Measurements from ENCODE around the gene MLF2. TPM values are rescaled to one million over a fixed set of nuclear protein-coding genes. Genes with fewer than 3 reads are reported as not detected.
A peak's percentile ranks its signal among the peaks of the same experiment; 100 is the strongest.

MLF2 gene
- total and polyA plus RNA-seq, 8 donors = 9.3 to 296 (median 152) TPM

DNA sequence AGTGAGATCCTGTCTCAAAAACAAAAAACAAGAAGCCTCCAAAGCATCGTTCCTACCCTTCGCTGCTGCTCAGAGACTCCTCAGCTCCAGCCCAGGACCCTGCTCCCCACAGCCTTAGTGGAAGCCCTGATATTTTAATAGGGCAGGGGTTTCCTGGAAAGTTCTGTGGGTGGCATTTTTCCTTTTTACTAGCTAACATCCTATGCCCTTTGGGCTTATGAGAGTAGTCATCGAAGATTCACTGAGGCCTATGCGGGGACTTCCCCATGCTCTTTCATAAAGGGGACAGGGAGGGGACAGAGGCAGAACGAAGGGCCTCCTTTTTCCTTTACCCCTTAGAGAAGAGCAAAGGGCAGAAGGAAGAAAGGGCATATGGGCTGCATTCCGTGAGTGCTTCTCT lies 27.6 kb upstream of the MLF2 start:
- Histone ChIP-seq H3K4me1 (peaks cover 10 to 40% (median 25%) of the 10 kb centered on the region in 4 donors), H3K9me3 (no peaks in the 10 kb centered on the region), H3K27me3 (peaks cover 0 to 9% (median 0%) of the 10 kb centered on the region in 3 donors), H3K36me3 (no peaks in the 10 kb centered on the region), H3K27ac (no peak overlapping the region), H3K4me3 (no peak overlapping the region)
- intact Hi-C loops (cut with DNase I; ENCODE audit: low total_unique reads) = loop anchor here (5.0 kb wide), 1 partner anchor 43 kb away; no protein-coding TSS in a partner anchor
- DNase-seq = no peak
- TF ChIP-seq, protein P1, sequence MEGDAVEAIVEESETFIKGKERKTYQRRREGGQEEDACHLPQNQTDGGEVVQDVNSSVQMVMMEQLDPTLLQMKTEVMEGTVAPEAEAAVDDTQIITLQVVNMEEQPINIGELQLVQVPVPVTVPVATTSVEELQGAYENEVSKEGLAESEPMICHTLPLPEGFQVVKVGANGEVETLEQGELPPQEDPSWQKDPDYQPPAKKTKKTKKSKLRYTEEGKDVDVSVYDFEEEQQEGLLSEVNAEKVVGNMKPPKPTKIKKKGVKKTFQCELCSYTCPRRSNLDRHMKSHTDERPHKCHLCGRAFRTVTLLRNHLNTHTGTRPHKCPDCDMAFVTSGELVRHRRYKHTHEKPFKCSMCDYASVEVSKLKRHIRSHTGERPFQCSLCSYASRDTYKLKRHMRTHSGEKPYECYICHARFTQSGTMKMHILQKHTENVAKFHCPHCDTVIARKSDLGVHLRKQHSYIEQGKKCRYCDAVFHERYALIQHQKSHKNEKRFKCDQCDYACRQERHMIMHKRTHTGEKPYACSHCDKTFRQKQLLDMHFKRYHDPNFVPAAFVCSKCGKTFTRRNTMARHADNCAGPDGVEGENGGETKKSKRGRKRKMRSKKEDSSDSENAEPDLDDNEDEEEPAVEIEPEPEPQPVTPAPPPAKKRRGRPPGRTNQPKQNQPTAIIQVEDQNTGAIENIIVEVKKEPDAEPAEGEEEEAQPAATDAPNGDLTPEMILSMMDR (IDR thresholded peaks at IDR 0.05) = no peak
- TF ChIP-seq POLR2AphosphoS5 (IDR thresholded peaks at IDR 0.05) (no peak), EP300 (IDR thresholded peaks at IDR 0.05) (no peak), POLR2A (IDR thresholded peaks at IDR 0.05) (no peak)
- 78 to 94% (median 88%) methylated on average over 6 of the region's 6 CpGs for WGBS, 5 donors

DNA sequence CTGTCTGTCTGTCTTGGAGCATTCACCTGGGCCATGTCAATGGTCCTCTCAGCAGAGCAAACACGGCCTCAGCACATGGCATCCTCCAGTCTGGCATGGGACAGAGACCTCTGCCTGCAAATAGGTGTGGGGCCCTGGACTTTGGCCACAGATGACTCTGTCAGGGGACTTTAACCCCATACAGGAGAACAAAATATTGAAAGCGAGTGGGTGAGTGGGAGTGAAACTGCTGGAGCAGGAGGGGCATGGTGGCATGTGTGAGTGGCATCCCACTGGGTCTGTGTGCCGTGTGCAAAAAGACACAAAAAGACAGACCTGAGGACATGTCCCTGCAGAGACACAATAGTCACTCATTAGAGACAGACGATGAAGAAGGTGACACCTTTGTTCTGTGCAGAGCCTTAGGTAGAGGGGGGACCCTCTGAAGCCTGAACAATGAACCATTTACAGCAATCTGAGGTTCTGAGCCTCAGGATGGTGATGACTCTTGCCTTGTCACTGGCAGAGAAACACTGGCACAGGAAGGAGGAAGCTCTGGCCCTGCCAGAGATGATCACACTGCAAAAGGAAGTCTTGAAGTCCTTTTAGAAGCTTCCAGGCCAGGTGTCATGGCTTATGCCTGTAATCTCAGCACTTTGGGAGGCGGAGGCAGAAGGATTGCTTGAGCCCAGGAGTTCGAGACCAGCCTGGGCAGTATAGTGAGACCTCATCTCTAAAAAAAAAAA lies 26.9 kb upstream of the MLF2 start:
- 82 to 90% (median 87%) methylated on average over 6 of the region's 6 CpGs for WGBS, 5 donors
- H3K27ac ChIP-seq = peak overlapping the region in 1 of 5 donors; percentile 82

DNA sequence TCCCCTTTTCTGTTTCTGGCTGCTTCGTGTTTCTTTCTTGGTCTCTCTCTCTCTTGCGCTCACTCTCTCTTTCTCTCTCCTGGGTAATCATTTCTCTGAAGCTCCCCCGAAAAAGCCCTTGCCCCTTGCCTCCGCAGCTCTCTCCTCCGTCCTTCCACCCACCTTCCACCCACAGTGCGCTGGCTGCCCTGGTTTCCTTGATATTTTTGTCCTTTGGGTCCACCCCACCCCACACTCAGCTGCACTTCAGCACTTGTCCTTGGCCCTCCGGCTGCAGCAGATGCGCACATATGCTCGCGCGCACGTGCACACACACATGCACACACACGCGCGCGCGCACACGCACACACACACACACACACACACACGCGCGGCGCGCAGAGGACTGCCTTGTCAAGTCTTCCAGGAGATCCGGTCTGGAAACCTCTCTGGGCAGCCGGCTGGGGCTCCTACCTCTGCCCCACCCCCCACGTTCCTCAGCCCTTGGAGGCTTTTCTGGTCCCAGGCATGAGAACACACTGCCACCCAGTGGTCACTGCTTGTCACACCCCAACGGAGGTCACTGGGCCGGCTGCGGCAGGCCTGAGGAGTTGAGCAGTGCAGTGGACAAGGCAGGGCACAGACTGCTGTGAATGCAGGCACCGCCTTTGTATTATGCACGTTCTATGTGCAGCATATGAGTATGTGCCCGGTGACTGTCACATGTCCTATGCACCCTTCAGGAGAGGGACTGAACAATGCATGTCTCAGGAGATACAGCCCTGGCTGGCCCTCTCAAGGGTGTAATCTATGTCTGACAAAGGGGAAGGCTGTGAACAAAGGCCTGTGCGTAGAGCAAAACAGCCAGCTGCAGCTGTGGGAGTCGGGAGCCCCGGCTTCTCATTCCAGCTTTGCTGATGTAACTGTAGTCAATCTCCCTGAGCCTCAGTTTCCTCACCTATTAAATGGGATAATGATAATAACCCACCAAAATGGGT lies 25.9 kb upstream of the MLF2 start:
- peak overlapping the region; percentile 39 to 50 (median 42) for H3K4me3 ChIP-seq
- H3K27ac ChIP-seq = peak overlapping the region; percentile 31 to 82 (median 67)
- no peaks in the 10 kb centered on the region for H3K36me3 ChIP-seq
- intact Hi-C loops (cut with DNase I; ENCODE audit: low total_unique reads) = no loop called here
- H3K9me3 ChIP-seq = no peaks in the 10 kb centered on the region
- 3 to 5% (median 4%) methylated on average over 29 to 35 of the region's 35 CpGs for WGBS, 5 donors
- DNase-seq = peak; percentile 96 to 98
- H3K4me1 ChIP-seq = peaks cover 19 to 49% (median 40%) of the 10 kb centered on the region in 4 donors
- H3K27me3 ChIP-seq = peaks cover 0 to 18% (median 4%) of the 10 kb centered on the region in 3 donors
- TF ChIP-seq, protein P1 (IDR thresholded peaks at IDR 0.05) = peak in 6 of 7 experiments; percentile 55 to 99 (median 92)
- TF ChIP-seq POLR2A (IDR thresholded peaks at IDR 0.05) (no peak), EP300 (IDR thresholded peaks at IDR 0.05) (no peak), POLR2AphosphoS5 (IDR thresholded peaks at IDR 0.05) (peak in 2 of 3 donors; percentile 60 to 88)

More for the DNA sequence above, 26.9 kb upstream of the MLF2 start:
- H3K9me3 ChIP-seq = no peaks in the 10 kb centered on the region
- H3K36me3 ChIP-seq = no peaks in the 10 kb centered on the region
- H3K4me3 ChIP-seq = no peak overlapping the region
- no peak for DNase-seq
- intact Hi-C loops (cut with DNase I; ENCODE audit: low total_unique reads) = loop anchor here (5.0 kb wide), 1 partner anchor 43 kb away; no protein-coding TSS in a partner anchor
- TF ChIP-seq POLR2A (IDR thresholded peaks at IDR 0.05) (no peak), POLR2AphosphoS5 (IDR thresholded peaks at IDR 0.05) (no peak), EP300 (IDR thresholded peaks at IDR 0.05) (no peak)
- TF ChIP-seq, protein P1 (IDR thresholded peaks at IDR 0.05) = no peak
- peaks cover 0 to 9% (median 0%) of the 10 kb centered on the region in 3 donors for H3K27me3 ChIP-seq
- H3K4me1 ChIP-seq = peaks cover 15 to 43% (median 32%) of the 10 kb centered on the region in 4 donors

- H3K4me1 ChIP-seq = peaks cover 24 to 56% (median 47%) of the 10 kb centered on the region in 4 donors
- H3K4me3 ChIP-seq = peak overlapping the region; percentile 39 to 50 (median 42)
- peak in 1 of 2 donors; percentile 61 for DNase-seq
- 20 to 29% (median 23%) methylated on average over 14 of the region's 14 CpGs for WGBS, 5 donors
- intact Hi-C loops (cut with DNase I; ENCODE audit: low total_unique reads) = no loop called here
- no peaks in the 10 kb centered on the region for H3K36me3 ChIP-seq
- H3K27me3 ChIP-seq = peaks cover 0 to 25% (median 11%) of the 10 kb centered on the region in 3 donors
- H3K27ac ChIP-seq = peak overlapping the region; percentile 31 to 82 (median 67)
- TF ChIP-seq POLR2AphosphoS5 (IDR thresholded peaks at IDR 0.05) (no peak), POLR2A (IDR thresholded peaks at IDR 0.05) (no peak), EP300 (IDR thresholded peaks at IDR 0.05) (no peak)
- TF ChIP-seq, protein P1 (IDR thresholded peaks at IDR 0.05) = no peak
- no peaks in the 10 kb centered on the region for H3K9me3 ChIP-seq
Measured at GRCh38 chr12:6778217-6778573, 25.3 kb upstream of the MLF2 start.

Data from stomach (tissue), 9 donors.